NB4 (cell line): ENCODE results near the gene RAB5IF.

Source experiments
- DNase-seq: peaks from one replicate; pipeline ENCODE4 v3.0.0; 2010; ENCODE audit warnings: low read depth
- H3K4me3 ChIP-seq: one replicate; pipeline ENCODE4 v1.5.1; 2011; ENCODE audit warnings: mild to moderate bottlenecking, low read depth, low read length, moderate library complexity
- MYC ChIP-seq: IDR thresholded peaks from 2 replicates; pipeline ENCODE4 v1.6.1; 2011; ENCODE audit warnings: low read depth, low read length
- POLR2A ChIP-seq: IDR thresholded peaks from 2 replicates; pipeline ENCODE4 v1.6.1; 2011; ENCODE audit warnings: mild to moderate bottlenecking; ENCODE audit not compliant: insufficient read length; ENCODE audit errors: extremely low read depth
- TF ChIP-seq, protein P1 (sequence below): IDR thresholded peaks from one replicate; pipeline ENCODE4 v1.5.1; 2012; ENCODE audit warnings: low read depth, low read length
- TF ChIP-seq, protein P2 (sequence below): IDR thresholded peaks from 2 replicates; pipeline ENCODE4 v1.6.1; 2011; ENCODE audit warnings: low read depth, low read length

The RAB5IF gene

DNA sequence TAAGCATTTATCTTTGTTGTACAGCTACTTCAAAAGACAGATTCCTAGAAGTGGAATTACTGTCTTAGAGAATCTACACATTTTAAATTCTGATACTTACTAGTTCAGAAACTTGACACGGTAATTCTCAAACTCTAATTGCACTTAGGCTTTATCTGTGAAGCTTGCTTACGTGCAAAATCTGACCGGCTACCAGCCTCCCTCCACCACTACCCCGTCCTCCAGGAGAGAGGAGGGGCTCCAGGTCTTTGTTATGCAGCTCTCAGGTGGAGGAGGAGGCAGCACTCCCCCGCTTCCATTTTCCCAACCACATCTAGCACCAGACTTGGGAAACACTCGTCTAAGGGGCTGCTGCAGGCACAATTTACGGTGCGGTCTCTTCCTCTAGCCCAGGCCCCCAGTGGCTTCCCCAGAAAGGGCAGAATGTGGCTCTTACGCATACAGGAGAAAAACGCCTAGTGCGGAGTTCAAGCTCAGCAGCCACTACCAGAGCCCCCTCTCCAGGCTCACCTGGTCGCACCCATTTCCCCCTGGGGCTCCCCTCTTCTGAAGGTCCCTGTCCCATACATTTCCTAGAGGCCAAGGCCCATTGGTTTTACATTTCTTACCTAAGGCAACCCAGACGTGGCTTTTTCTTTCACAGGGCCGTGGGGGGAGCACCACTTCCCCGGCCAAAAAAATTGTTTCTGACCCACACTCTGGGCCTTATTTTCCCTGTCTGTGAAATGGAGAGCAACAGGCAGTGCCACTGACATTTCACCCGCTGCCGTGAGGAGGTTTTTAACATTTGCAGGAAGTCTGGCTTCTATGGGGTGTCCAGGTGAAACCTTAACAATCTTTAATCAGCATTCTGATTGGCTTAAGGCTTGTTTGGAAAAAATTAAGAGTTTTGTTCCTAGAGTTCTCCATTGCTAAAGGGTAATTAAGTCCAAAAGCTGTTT, 33.7 kb upstream of the RAB5IF start:
- H3K4me3 ChIP-seq, result peak overlapping the region; percentile 59
- TF ChIP-seq, protein P1, sequence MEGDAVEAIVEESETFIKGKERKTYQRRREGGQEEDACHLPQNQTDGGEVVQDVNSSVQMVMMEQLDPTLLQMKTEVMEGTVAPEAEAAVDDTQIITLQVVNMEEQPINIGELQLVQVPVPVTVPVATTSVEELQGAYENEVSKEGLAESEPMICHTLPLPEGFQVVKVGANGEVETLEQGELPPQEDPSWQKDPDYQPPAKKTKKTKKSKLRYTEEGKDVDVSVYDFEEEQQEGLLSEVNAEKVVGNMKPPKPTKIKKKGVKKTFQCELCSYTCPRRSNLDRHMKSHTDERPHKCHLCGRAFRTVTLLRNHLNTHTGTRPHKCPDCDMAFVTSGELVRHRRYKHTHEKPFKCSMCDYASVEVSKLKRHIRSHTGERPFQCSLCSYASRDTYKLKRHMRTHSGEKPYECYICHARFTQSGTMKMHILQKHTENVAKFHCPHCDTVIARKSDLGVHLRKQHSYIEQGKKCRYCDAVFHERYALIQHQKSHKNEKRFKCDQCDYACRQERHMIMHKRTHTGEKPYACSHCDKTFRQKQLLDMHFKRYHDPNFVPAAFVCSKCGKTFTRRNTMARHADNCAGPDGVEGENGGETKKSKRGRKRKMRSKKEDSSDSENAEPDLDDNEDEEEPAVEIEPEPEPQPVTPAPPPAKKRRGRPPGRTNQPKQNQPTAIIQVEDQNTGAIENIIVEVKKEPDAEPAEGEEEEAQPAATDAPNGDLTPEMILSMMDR, result no peak
- no peak for TF ChIP-seq MYC
- TF ChIP-seq, protein P2, sequence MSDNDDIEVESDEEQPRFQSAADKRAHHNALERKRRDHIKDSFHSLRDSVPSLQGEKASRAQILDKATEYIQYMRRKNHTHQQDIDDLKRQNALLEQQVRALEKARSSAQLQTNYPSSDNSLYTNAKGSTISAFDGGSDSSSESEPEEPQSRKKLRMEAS, result no peak
- TF ChIP-seq POLR2A, result no peak
- DNase-seq, result peak; percentile 66

DNA sequence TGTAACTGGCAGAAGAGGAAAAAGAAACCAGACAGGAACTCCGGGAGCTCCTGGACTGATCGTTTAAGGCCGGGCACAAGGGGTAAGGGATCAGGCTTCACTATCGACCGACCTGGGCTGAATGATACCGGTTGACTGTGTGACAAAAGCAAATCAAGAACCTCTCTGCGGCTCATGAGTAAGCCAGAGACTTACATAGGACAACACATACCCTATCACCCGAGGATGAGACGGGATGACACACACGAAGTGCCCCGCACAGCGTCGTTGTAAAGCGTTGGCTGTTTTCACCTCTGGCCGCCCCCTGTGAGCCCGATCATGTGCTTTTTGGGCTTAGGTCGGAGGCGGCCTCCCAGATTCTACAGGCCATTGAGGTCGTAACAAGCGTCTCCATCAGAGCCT, 32.9 kb upstream of the RAB5IF start:
- DNase-seq, result peak; percentile 77
- TF ChIP-seq POLR2A (no peak), MYC (no peak)
- TF ChIP-seq, protein P1, result no peak
- TF ChIP-seq, protein P2, result no peak
- H3K4me3 ChIP-seq, result peak overlapping the region; percentile 59

DNA sequence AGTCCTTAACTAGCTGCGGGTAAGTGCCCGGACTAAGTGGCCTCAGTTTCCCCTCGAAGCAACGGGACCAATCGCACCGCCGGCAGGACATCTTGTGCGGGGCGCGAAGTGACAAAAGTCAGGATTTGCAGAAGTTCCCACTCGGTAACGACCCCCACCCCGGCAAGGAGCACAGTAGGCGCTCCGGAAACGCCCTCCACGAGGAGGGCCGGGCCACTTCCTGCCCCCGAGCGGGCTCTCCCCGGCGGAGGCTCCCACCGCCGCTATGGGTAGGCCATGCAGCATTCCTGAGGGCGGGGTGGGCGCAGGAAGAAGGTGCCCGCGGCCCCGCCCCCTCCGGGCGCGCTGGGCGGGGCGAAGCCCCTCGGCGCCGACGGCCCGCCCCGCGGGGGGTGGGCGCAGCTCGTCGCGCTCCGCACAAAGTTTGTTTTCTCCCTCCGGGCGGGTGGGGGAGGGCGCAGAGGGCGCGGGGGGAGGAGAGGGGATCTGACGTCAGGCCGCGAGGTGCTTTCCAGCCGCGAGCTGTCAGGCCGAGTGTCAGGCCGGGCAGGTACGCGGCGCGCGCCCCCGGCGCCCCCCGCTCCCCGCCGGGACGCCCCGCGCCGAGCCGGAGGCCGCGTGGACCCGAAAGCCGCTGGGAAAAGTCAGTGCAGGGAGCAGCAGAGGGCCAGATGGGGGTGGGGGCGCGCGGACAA, 32.3 kb upstream of the RAB5IF start, which contains the start of gene TGIF2:
TGIF2 (plus strand) TSS at position 495 of the 695 bp plus-strand sequence. CDS start 5,178 bp downstream, outside the sequence.
- TF ChIP-seq POLR2A (peak; percentile 81), MYC (peak; percentile 93)
- TF ChIP-seq, protein P1, result no peak
- TF ChIP-seq, protein P2, result peak; percentile 72
- H3K4me3 ChIP-seq, result peak within 1 kb of the TSS; percentile 79
- DNase-seq, result peak; percentile 94

GRCh38 chr20:36573798-36574365, 31.7 kb upstream of the RAB5IF start:
- TF ChIP-seq, protein P2, result 0 out of 2 replicates have a peak, but pooled peaks have one; percentile 32
- TF ChIP-seq POLR2A, result peak; percentile 23
- TF ChIP-seq, protein P1, result no peak
- TF ChIP-seq MYC, result peak; percentile 65; the same call in 1 of the 2 replicates
- peak overlapping the region; percentile 79 for H3K4me3 ChIP-seq
- peak; percentile 86 for DNase-seq

DNA sequence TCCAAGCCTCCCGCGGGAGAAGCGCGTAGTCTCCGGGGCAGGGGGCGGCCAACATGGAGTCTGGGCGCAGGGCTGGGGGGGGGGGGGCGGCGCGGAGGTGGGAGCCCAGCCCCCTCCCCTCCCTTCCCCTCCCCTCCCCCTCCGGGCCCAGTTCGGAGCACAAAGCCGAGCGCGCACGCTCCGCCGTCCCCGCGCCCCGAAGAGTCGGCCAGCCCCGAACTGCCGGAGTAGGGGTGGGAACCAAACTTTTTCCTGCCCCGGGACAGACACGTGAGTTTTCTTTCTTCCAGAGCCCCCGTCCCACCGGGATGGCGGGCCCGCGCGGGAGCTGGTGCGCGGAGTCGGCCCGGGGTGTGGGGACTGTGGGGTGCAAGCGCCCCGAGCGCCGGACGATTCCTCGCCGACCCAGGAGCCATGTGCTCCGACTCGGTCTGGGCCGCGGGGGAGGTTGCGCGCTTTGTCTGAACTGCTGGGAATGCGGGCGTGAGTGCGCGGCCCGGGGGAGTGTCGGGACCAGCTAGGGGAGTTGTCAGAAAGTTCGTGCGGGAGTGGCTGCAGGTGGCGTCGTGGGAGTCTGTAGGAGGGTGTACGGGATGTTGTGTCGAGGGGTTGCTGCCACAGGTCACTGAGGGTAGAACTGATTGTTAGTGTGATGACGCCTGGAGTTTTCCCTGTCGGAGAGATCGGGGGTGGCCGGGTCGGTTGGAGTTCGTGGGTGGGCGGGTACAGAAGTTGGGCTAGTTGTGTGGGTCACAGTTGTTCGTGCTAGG, 31.0 kb upstream of the RAB5IF start:
- peak overlapping the region; percentile 79 for H3K4me3 ChIP-seq
- TF ChIP-seq, protein P1, result no peak
- peak; percentile 94 for TF ChIP-seq MYC
- TF ChIP-seq, protein P2, result peak; percentile 89
- DNase-seq, result peak; percentile 82
